PC-9 (cell line): Measurements from ENCODE around the gene FBRSL1.

Source experiments
- EZH2 ChIP-seq: fragments of 200-600 bp; sonication (generic); IDR thresholded peaks from 2 replicates; pipeline ENCODE4 v1.8.0; 2017; ENCODE audit warnings: antibody characterized with exemption, low read depth
- TF ChIP-seq, protein P1 (sequence below): fragments of 200-600 bp; sonication (generic); conservative IDR thresholded peaks from 2 replicates; pipeline ENCODE4 v1.6.1; 2017; ENCODE audit warnings: mixed run types, antibody characterized with exemption, mild to moderate bottlenecking, moderate library complexity

DNA sequence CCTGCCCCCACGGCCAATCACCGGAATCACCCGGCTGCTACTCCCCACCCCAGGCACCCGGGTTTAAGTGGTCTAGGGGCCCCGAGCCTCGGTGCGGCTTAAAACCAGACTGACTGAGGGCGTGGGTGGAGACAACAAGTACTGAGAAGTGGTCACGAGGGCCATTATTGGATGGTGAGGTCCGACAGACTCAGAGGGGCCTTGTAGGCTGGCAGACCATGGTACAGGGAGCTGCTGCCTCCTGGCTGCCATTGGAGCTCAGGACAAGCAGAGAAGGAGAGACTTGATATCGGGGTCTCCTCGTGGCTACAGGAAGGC, 54.1 kb downstream of the FBRSL1 start:
- TF ChIP-seq, protein P1, sequence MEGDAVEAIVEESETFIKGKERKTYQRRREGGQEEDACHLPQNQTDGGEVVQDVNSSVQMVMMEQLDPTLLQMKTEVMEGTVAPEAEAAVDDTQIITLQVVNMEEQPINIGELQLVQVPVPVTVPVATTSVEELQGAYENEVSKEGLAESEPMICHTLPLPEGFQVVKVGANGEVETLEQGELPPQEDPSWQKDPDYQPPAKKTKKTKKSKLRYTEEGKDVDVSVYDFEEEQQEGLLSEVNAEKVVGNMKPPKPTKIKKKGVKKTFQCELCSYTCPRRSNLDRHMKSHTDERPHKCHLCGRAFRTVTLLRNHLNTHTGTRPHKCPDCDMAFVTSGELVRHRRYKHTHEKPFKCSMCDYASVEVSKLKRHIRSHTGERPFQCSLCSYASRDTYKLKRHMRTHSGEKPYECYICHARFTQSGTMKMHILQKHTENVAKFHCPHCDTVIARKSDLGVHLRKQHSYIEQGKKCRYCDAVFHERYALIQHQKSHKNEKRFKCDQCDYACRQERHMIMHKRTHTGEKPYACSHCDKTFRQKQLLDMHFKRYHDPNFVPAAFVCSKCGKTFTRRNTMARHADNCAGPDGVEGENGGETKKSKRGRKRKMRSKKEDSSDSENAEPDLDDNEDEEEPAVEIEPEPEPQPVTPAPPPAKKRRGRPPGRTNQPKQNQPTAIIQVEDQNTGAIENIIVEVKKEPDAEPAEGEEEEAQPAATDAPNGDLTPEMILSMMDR: no peak
- no peak for TF ChIP-seq EZH2
